RWPE1 (cell line): Measurements from ENCODE around the gene PER2.

ENCODE experiments used
- CTCF ChIA-PET: fragments of 350-600 bp; sonication (Branson Sonifier 250); formaldehyde crosslinking; extraction: SDS; loops from one replicate; lab custom pipeline; 2021; lab: Yijun Ruan, JAX
- POLR2A ChIA-PET: fragments of 400-600 bp; formaldehyde crosslinking; extraction: SDS; loops from one replicate; lab custom pipeline; 2020; ENCODE audit warnings: antibody characterized with exemption; ENCODE audit not compliant: low non-redundant PET; lab: Yijun Ruan, JAX
- DNase-seq: peaks from one replicate; pipeline ENCODE4 v3.0.0; 2012; ENCODE audit warnings: low spot score
- H3K27ac ChIP-seq: fragments of 450-650 bp; 2 replicates; pipeline ENCODE4 v1.5.1; 2017
- TF ChIP-seq, protein P1 (sequence below): fragments of 450-650 bp; conservative IDR thresholded peaks from 2 replicates; pipeline ENCODE4 v1.5.1; 2017; ENCODE audit warnings: low read depth, mild to moderate bottlenecking

Gene PER2

DNA sequence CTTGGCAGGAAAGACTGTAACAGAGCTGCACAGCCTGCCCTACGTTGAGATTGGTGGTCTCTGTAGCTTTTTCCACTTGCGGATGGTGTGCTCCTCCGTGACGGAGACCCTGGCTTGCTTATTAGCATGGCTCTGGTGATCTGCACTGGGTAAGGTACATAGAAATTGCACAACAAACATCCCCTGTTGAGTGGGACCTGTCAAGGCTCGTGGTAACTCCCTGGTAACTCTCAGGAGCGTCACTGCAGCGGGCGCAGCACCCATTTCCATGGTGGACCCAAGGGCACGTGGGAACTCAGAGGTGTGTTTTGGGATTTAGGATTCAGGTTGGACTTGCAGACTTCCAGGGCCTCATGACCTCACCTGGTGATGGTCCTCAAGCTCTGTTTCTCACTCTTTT lies 33.1 kb upstream of the PER2 start:
- POLR2A ChIA-PET: interaction anchor here (0.7 kb wide), 1 partner anchor 48 kb away, joined by 3 read pairs; no protein-coding TSS in a partner anchor
- CTCF ChIA-PET: interaction anchor here (0.8 kb wide), 1 partner anchor 97 kb away, joined by 3 read pairs; no protein-coding TSS in a partner anchor
- DNase-seq: no peak
- peak overlapping the region; percentile 79 for H3K27ac ChIP-seq
- TF ChIP-seq, protein P1, sequence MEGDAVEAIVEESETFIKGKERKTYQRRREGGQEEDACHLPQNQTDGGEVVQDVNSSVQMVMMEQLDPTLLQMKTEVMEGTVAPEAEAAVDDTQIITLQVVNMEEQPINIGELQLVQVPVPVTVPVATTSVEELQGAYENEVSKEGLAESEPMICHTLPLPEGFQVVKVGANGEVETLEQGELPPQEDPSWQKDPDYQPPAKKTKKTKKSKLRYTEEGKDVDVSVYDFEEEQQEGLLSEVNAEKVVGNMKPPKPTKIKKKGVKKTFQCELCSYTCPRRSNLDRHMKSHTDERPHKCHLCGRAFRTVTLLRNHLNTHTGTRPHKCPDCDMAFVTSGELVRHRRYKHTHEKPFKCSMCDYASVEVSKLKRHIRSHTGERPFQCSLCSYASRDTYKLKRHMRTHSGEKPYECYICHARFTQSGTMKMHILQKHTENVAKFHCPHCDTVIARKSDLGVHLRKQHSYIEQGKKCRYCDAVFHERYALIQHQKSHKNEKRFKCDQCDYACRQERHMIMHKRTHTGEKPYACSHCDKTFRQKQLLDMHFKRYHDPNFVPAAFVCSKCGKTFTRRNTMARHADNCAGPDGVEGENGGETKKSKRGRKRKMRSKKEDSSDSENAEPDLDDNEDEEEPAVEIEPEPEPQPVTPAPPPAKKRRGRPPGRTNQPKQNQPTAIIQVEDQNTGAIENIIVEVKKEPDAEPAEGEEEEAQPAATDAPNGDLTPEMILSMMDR: no peak

DNA sequence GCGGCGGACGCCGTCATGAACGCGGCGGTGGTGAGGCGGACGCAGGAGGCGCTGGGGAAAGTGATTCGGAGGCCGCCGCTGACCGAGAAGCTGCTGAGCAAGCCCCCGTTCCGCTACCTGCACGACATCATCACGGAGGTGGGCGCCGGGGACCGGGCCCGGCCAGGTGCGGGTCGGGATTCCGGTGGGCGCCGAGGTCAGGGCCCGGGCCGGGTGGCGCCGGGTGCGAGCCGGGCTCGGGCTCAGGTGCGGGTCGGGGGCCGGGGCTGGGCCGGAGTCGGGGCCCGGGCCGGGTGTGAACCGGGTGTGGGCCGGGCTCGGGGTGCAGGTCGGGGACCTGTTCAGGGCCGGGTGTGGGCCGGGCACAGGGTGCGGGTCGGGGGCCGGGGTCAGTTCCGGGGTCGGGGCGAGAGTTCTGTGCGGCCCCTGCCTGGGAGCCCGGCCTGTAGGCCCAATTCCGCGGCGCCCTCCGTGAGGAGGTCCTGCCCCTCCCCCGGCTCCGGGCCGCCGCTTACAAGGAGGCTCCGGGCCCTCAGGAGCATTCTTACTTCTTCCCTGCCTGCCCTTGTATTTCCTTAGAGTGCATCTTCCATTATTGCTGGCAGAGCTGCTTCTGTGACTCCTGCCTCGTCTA lies 32.4 kb upstream of the PER2 start:
- CTCF ChIA-PET: interaction anchor here (0.8 kb wide), 1 partner anchor 98 kb away, joined by 3 read pairs; no protein-coding TSS in a partner anchor
- peak overlapping the region; percentile 79 for H3K27ac ChIP-seq

DNA sequence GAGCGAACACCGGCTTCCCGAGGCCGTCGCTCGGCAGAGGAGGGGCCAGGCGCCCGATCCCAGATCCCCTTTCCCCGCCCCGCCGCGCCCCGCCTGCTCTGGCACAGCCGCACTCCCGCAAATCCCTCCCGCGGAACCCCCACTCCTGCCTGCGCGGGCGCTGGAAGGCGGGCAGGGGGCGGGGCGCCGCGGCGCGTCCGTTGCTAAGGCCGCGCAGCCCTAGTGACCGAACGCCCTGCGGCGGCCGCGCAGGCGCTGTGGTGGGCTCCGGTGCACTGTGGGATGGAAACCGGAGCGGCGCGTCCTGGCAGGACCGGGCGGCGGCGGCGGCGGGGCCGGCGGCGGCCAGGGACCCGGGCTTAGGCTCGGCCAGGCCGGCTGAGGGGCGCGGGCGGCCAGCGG lies 31.8 kb upstream of the PER2 start, which contains the start of gene TRAF3IP1:
TSS of gene TRAF3IP1 (plus strand) at position 273 of the 402 bp plus-strand sequence. CDS start 145 bp downstream, outside the sequence.
- CTCF ChIA-PET: no interaction called here
- POLR2A ChIA-PET: no interaction called here
- TF ChIP-seq, protein P1: no peak
- DNase-seq: peak; percentile 93
- H3K27ac ChIP-seq: peak within 1 kb of the TSS; percentile 79

More for the DNA sequence above, 32.4 kb upstream of the PER2 start:
- TF ChIP-seq, protein P1: no peak
- peak; percentile 44 for DNase-seq
- POLR2A ChIA-PET: interaction anchor here (0.7 kb wide), 1 partner anchor 49 kb away, joined by 3 read pairs; no protein-coding TSS in a partner anchor

DNA sequence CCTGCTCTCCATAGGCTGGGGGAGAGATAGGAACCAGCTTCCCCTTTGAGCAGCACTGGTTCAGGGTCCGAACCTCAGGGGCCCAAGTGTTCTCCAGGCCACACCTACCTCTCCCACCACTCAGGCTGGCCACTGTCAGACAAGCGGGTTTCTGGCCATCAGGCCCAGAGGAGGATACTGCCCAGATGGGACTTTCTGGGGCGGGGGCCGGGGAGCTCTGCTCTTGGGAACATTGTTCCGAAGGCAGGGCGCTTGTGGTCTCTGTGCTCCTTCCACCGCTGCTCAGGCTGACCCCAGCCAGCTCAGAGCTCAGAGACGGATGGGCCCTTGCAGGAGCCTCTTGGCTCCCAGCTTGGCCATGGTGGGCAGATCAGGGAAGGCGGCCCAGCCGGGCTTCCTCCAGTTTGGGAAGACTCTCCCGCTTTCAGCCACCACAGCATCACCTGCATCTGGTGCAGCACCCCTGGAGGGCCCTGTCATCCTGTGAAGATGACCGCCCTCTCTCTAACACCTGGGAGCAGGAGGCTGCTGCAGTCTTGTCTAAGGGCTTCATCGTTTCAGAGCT lies 26.7 kb upstream of the PER2 start:
- TF ChIP-seq, protein P1: no peak
- no peak for DNase-seq
- POLR2A ChIA-PET: no interaction called here
- CTCF ChIA-PET: no interaction called here
- H3K27ac ChIP-seq: no peak overlapping the region

DNA sequence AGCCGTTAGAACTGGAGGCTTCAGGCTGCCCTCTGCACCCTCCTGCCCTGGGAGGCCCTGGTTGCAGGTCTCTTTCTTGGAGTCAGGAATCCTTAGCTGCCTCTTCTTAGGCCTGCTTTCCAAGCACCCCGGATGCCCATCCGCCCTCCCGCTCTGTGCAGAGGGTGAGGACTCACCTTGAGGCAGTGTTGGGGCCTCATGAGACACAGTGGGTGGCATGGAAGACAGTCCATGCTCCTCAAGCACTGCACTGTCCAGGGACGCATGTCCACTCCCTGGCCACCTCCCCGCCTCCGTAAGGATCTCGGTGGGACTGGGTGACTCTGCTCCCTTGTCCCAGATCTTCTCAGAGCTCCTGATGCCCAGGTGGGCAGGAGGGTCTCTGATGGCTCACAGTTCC lies 26.2 kb upstream of the PER2 start:
- TF ChIP-seq, protein P1: no peak
- no peak overlapping the region for H3K27ac ChIP-seq
- DNase-seq: no peak
- ChIA-PET POLR2A (no interaction called here), CTCF (no interaction called here)

DNA sequence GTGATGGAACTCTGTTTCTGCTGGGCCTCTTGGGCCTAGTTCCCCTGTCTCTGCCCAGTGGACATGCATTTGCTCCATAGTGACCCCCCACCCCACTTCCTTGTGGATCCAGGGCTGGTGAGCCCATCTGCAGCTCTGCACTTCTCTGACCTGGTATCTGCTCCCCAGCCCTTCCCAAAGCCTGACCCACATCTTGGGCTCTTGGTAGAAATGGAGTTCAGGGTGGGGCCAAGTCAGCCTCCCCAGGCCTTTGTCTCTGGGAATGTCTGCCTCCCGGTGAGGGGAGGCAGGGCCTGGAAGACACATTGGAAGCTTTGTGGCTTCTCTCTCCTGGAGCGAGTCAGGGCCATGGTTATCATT lies 25.6 kb upstream of the PER2 start:
- ChIA-PET CTCF (interaction anchor here (0.7 kb wide), 1 partner anchor 9 kb away, joined by 3 read pairs; no protein-coding TSS in a partner anchor), POLR2A (no interaction called here)
- DNase-seq: no peak
- TF ChIP-seq, protein P1: no peak
- no peak overlapping the region for H3K27ac ChIP-seq
